GM12878 (cell line): ENCODE data around the gene BTBD8. TPM values are rescaled to one million over a fixed set of nuclear protein-coding genes. Genes with fewer than 3 reads are reported as not detected.

Experiments
- ATAC-seq: fragments of 200-7000 bp; cut with Tn5 transposase; 3 replicates; pipeline ENCODE4 v1.9.1; 2020; ENCODE audit warnings: mild to moderate bottlenecking, moderate library complexity
- BruUV-seq: library from RNA; stranded (reverse); fragments of 400-500 nt; replicated peaks from 2 replicates; lab custom pipeline; 2021; lab: Mats Ljungman, UMichigan
- CTCF ChIA-PET: fragments of 300-600 bp; sonication (Branson Sonifier 250); formaldehyde crosslinking; extraction: SDS; loops from one replicate; lab custom pipeline; 2021; ENCODE audit warnings: inconsistent platforms; lab: Yijun Ruan, JAX
- POLR2A ChIA-PET: fragments of 350-600 bp; formaldehyde crosslinking; extraction: SDS; loops from one replicate; lab custom pipeline; 2021; ENCODE audit warnings: inconsistent platforms; lab: Charles Lee
- RAD21 ChIA-PET: fragments of 300-600 bp; sonication (Branson Sonifier 250); formaldehyde crosslinking; loops from one replicate; lab custom pipeline; 2023; ENCODE audit warnings: antibody characterized with exemption; ENCODE audit not compliant: unreplicated experiment; lab: Charles Lee
- SMC1A ChIA-PET: fragments of 300-600 bp; sonication (Branson Sonifier 250); formaldehyde crosslinking; loops from one replicate; lab custom pipeline; 2023; ENCODE audit not compliant: unreplicated experiment, uncharacterized antibody; lab: Charles Lee
- DNase-seq: peaks from one replicate; pipeline ENCODE4 v3.0.0-alpha.2; 2011; ENCODE audit warnings: low read depth, low spot score
- FAIRE-seq: peaks from 3 replicates; lab custom pipeline; 2011; peaks lifted over from hg19 to GRCh38; lab: Jason Lieb, UNC
- H2AFZ ChIP-seq: 2 replicates; pipeline ENCODE4 v1.6.0; 2011; ENCODE audit warnings: low read depth, low read length, control low read depth; ENCODE audit not compliant: control insufficient read depth
- H3K27ac ChIP-seq: 2 replicates; pipeline ENCODE4 v1.5.1; 2011; ENCODE audit warnings: control low read depth; ENCODE audit not compliant: control insufficient read depth, insufficient read depth
- H3K27me3 ChIP-seq, 2 experiments: replicated peaks in 1 of 2; 2 replicates each; pipeline versions ENCODE4 v1.6.0 to v1.6.1; 2011; ENCODE audit warnings: low read length in 1 of 2; ENCODE audit not compliant: control insufficient read depth in 2 of 2, insufficient read depth in 2 of 2
- H3K36me3 ChIP-seq, 2 experiments: 2 replicates each; pipeline ENCODE4 v1.5.1; 2011; ENCODE audit warnings: low read length in 1 of 2; ENCODE audit not compliant: control insufficient read depth in 2 of 2, insufficient read depth in 2 of 2
- H3K4me1 ChIP-seq: 2 replicates; pipeline ENCODE4 v1.6.1; 2011; ENCODE audit warnings: mild to moderate bottlenecking, low read length, moderate library complexity, mixed read lengths; ENCODE audit not compliant: control insufficient read depth, insufficient read depth
- H3K4me2 ChIP-seq: 2 replicates; pipeline ENCODE4 v1.6.0; 2011; ENCODE audit warnings: control low read depth; ENCODE audit not compliant: control insufficient read depth, insufficient read depth
- H3K4me3 ChIP-seq: fragments of 200-600 bp; sonication (generic); 2 replicates; pipeline ENCODE4 v1.5.1; 2016
- H3K79me2 ChIP-seq: 2 replicates; pipeline ENCODE4 v1.6.0; 2011; ENCODE audit warnings: low read length; ENCODE audit not compliant: control insufficient read depth, insufficient read depth
- H3K9ac ChIP-seq: 2 replicates; pipeline ENCODE4 v1.8.0; 2011; ENCODE audit warnings: low read length, control low read depth, mixed read lengths; ENCODE audit not compliant: control insufficient read depth, insufficient read depth
- H3K9me3 ChIP-seq: replicated peaks from 3 replicates; pipeline ENCODE4 v1.5.1; 2011; ENCODE audit warnings: mild to moderate bottlenecking, low read length; ENCODE audit not compliant: control insufficient read depth, insufficient read depth
- H4K20me1 ChIP-seq: 2 replicates; pipeline ENCODE4 v1.6.0; 2011; ENCODE audit not compliant: control insufficient read depth, insufficient read depth
- BRCA1 ChIP-seq: IDR thresholded peaks from 2 replicates; pipeline ENCODE4 v1.6.1; 2011; ENCODE audit warnings: low read depth, low read length, improper control_type of control experiment
- CBX3 ChIP-seq: fragments of 200-600 bp; sonication (generic); IDR thresholded peaks from 2 replicates; pipeline ENCODE4 v1.6.1; 2016; ENCODE audit warnings: low read depth, borderline replicate concordance
- CHD1 ChIP-seq: IDR thresholded peaks from 2 replicates; pipeline ENCODE4 v1.6.1; 2012; ENCODE audit warnings: low read depth, low read length, improper control_type of control experiment
- EGR1 ChIP-seq, 2 experiments: IDR thresholded peaks; 1 replicate in 1 of 2; 2 replicates in 1 of 2; pipeline ENCODE4 v1.6.1; 2011 to 2012; ENCODE audit warnings: low read depth in 2 of 2, low read length in 2 of 2, borderline replicate concordance in 1 of 2, mild to moderate bottlenecking in 1 of 2, moderate library complexity in 1 of 2
- EP300 ChIP-seq, 2 experiments: fragments of 150-350 bp in 1 of 2; IDR thresholded peaks; 2 replicates each; pipeline ENCODE4 v1.6.1; 2011 to 2012; ENCODE audit warnings: low read depth in 2 of 2, low read length in 2 of 2, borderline replicate concordance in 1 of 2, improper control_type of control experiment in 1 of 2, inconsistent platforms in 1 of 2; ENCODE audit not compliant: control insufficient read depth in 1 of 2
- FOXM1 ChIP-seq: IDR thresholded peaks from 2 replicates; pipeline ENCODE4 v1.6.1; 2012; ENCODE audit warnings: low read depth, mild to moderate bottlenecking, inconsistent platforms, low read length, moderate library complexity
- GABPA ChIP-seq: IDR thresholded peaks from 2 replicates; pipeline ENCODE4 v1.6.1; 2014; ENCODE audit warnings: antibody characterized with exemption, low read depth, mild to moderate bottlenecking, inconsistent platforms
- KLF5 ChIP-seq: fragments of 450-650 bp; IDR thresholded peaks from 2 replicates; pipeline ENCODE4 v1.6.1; 2014; ENCODE audit warnings: mild to moderate bottlenecking; ENCODE audit not compliant: partially characterized antibody
- MTA2 ChIP-seq: fragments of 450-650 bp; IDR thresholded peaks from 2 replicates; pipeline ENCODE4 v1.6.1; 2016; ENCODE audit warnings: low read depth, mild to moderate bottlenecking, moderate library complexity
- MYB ChIP-seq: fragments of 150-350 bp; IDR thresholded peaks from 2 replicates; pipeline ENCODE4 v1.6.1; 2014; ENCODE audit warnings: mild to moderate bottlenecking, low read depth, low read length, borderline replicate concordance
- PAX8 ChIP-seq: fragments of 450-650 bp; IDR thresholded peaks from 2 replicates; pipeline ENCODE4 v1.6.1; 2017; ENCODE audit warnings: mild to moderate bottlenecking, moderate library complexity
- SMARCA5 ChIP-seq: fragments of 450-650 bp; IDR thresholded peaks from 2 replicates; pipeline ENCODE4 v1.6.1; 2017; ENCODE audit warnings: mild to moderate bottlenecking
- YBX1 ChIP-seq: fragments of 450-650 bp; IDR thresholded peaks from 2 replicates; pipeline ENCODE4 v1.6.1; 2016; ENCODE audit warnings: antibody characterized with exemption
- WGBS: methylation state at CpG from one replicate; pipeline ENCODE4 v1.1.6; 2016; ENCODE audit warnings: low lambda C conversion rate; ENCODE audit not compliant: insufficient replicate concordance, insufficient coverage; ENCODE audit errors: missing lambda C conversion rate; 5-methylcytosine and 5-hydroxymethylcytosine counted together
- in situ Hi-C: fragments of 300-500 bp; cut with MboI; formaldehyde crosslinking; loops from 9 replicates; pipeline ENCODE4 v1.14.3; 2018; ENCODE audit warnings: mixed read lengths
- intact Hi-C: fragments of 100-400 bp; cut with micrococcal nuclease; formaldehyde crosslinking; loops from one replicate; pipeline ENCODE4 v1.14.2; 2022; ENCODE audit not compliant: unreplicated experiment
- polyA plus RNA-seq, 11 experiments: library from polyadenylated mRNA; depleted of rRNA in 4 of 11; unstranded in 6 of 11; stranded (reverse) in 5 of 11; fragments of >200 nt; fragmentation: Nextera tagmentation in 4 of 11; fragmentation: Illumina TruSeq in 1 of 11; extraction: Ambion mirVana in 4 of 11; extraction: Trizol in 1 of 11; gene quantifications; 1 replicate in 1 of 11; 2 replicates in 10 of 11; pipeline versions ENCODE4 v1.2.1 to v1.2.3, GENCODE V29; 2011 to 2016; ENCODE audit warnings: inconsistent platforms in 2 of 11, missing spikeins in 2 of 11, low read depth in 1 of 11
- total RNA-seq, 4 experiments: library from RNA; depleted of rRNA in 3 of 4; stranded (reverse); fragments of >200 nt in 3 of 4; fragmentation: Illumina TruSeq in 1 of 4; extraction: Trizol in 1 of 4; gene quantifications; 2 replicates each; pipeline versions ENCODE4 v1.2.1 to v1.2.3, GENCODE V29; 2013 to 2021

The BTBD8 gene
- total and polyA plus RNA-seq, 10 of the 15 experiments (the other 5 are each of a cell fraction or from before 2014, with no cell fraction given), result 0.07 to 0.32 (median 0.19) TPM; not detected in 1

DNA sequence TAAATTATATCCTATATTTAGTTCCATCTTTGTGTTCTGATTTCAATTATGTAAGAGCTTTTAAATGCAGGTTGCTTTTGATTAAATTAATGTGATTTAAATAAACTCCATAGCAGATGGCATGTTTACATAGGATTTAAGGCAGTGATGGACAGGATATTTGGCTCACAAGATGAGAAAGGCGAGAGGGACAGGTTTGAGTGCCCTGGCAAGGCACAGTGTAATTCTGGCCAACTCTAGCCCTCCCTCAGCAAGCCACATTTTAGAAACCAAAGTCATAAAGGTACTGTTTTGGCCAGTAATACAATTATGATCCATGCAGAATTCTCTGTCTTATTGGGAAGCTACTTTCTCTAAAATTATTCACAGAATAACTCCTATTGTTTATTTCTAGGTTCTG, 87.0 kb downstream of the BTBD8 start:
- Histone ChIP-seq H3K27ac (no peak overlapping the region), H3K4me2 (no peak overlapping the region), H3K4me3 (no peak overlapping the region), H3K79me2 (no peaks in the 10 kb centered on the region), H4K20me1 (no peaks in the 10 kb centered on the region)
- ChIA-PET POLR2A (no interaction called here), SMC1A (interaction anchor here (1.2 kb wide), 1 partner anchor 15 kb away, joined by 3 read pairs; no protein-coding TSS in a partner anchor)
- DNase-seq, result no peak
- no TSS peak for BruUV-seq
- TF ChIP-seq BRCA1 (no peak), EP300 (IDR thresholded peaks at IDR 0.05; ENCODE audit: borderline replicate concordance in 1 of 2, control insufficient read depth in 1 of 2, low read depth in 2 of 2, low read length in 2 of 2) (no peak)
- TF ChIP-seq, all 136 proteins: peak for 0
- no peaks in the 10 kb centered on the region for H3K36me3 ChIP-seq
- H3K27me3 ChIP-seq, result no peaks in the 10 kb centered on the region
- CTCF ChIA-PET, result interaction anchor here (1.2 kb wide), 1 partner anchor 8 kb away, joined by 4 read pairs; no protein-coding TSS in a partner anchor
- FAIRE-seq (no peak), ATAC-seq (no peak)
- intact Hi-C loops, result no loop called here
- no peaks in the 10 kb centered on the region for H3K4me1 ChIP-seq
- in situ Hi-C loops, result no loop called here
- no peak overlapping the region for H2AFZ ChIP-seq
- H3K9ac ChIP-seq, result no peak overlapping the region
- 29% methylated on average over 1 of the region's 1 CpG for WGBS
- RAD21 ChIA-PET, result no interaction called here
- no peaks in the 10 kb centered on the region for H3K9me3 ChIP-seq

DNA sequence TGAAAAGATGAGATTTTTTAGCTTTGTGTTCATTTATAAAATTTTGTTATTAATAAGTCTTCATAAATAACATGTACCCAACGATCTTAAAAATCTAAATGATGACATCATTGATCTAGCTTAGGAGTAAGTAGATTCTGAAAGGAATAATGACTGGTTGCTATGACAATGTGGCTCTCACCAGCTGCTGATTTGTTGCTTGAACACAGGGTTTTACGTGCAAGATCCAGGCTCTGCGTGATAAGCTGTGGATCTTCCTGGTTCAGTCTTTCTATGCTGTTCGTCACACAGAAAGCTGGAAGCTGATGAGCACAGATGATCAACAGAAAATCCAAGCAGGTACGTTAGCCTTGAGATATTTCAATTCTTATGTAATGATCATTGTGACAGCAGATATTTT, 88.5 kb downstream of the BTBD8 start:
- H3K4me3 ChIP-seq, result no peak overlapping the region
- no peak overlapping the region for H3K9ac ChIP-seq
- intact Hi-C loops (no loop called here), in situ Hi-C loops (no loop called here)
- no peaks in the 10 kb centered on the region for H3K36me3 ChIP-seq
- no peaks in the 10 kb centered on the region for H4K20me1 ChIP-seq
- ATAC-seq, result no peak
- TF ChIP-seq GABPA, result no peak
- TF ChIP-seq SMARCA5, result no peak
- no peak for TF ChIP-seq MTA2
- no peak for TF ChIP-seq MYB
- no peak for TF ChIP-seq CBX3
- no peak for TF ChIP-seq FOXM1
- TF ChIP-seq EGR1 (IDR thresholded peaks at IDR 0.05; ENCODE audit: borderline replicate concordance in 1 of 2, low read depth in 2 of 2, low read length in 2 of 2), result no peak
- TF ChIP-seq KLF5, result no peak
- no peak for TF ChIP-seq YBX1
- TF ChIP-seq CHD1, result no peak
- TF ChIP-seq PAX8, result no peak
- no peaks in the 10 kb centered on the region for H3K9me3 ChIP-seq
- BruUV-seq, result no TSS peak
- ChIA-PET RAD21 (no interaction called here), POLR2A (no interaction called here), CTCF (no interaction called here), SMC1A (interaction anchor here (1.0 to 1.2 kb wide), 2 partner anchors 10 to 42 kb away, joined by 3 to 5 read pairs; no protein-coding TSS in a partner anchor)
- no peak overlapping the region for H3K4me2 ChIP-seq
- no peak overlapping the region for H2AFZ ChIP-seq
- 54% methylated on average over 5 of the region's 5 CpGs for whole genome bisulfite sequencing
- no peaks in the 10 kb centered on the region for H3K79me2 ChIP-seq
- no peaks in the 10 kb centered on the region for H3K27me3 ChIP-seq
- FAIRE-seq, result no peak
- no peak for DNase-seq
- no peaks in the 10 kb centered on the region for H3K4me1 ChIP-seq
- no peak overlapping the region for H3K27ac ChIP-seq
